ENCODE data around the gene POLG2. TPM values are rescaled to one million over a fixed set of nuclear protein-coding genes. Genes with fewer than 3 reads are reported as not detected.
A peak's percentile ranks its signal among the peaks of the same experiment; 100 is the strongest.

The POLG2 gene
- total RNA-seq, 1 experiment from 2014 or later = 51.5 TPM

DNA sequence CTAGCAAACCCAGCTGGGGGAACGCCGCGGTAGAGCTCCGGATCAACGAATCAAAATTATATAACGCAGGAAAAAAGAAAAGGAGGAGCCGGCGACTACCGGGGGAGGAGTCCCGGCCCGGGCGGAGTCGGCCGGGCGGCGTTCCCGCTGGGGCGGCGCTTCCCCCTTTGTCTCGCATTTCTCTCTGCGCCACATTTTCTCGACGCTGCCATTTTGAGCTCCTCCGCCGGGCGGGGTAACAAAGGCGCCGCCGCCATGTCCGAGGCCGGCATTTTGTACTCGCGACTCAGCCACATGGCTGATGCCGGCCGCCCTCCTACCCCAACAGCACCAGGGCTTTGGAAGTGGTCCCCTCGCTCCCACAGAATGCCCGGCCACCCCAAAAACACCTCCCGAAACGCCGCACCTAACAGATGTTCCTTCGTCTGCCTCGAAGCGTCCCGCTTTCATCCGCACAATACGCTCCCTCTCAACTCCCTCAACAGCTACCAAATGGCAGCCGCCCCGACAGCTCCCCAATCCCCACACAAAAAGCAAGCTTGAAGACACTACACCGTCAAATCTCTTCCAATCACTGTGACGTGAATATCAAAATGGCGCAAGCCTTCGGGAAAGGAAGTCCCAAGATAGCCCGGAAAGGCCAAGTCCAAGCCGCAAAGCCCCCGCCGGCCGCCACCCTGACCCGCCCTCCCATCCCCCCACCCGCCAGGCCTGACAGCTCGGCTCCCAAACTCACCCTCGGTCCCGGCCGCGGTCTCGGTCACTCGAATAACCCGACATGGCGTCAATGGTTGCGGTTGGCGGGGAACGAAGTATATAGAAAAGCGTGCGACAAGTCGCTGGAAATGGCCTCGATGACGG is 8.7 kb upstream of the POLG2 start:
- H3K4me2 ChIP-seq (ENCODE audit: low read length) = peak overlapping the region; percentile 87
- peak overlapping the region; percentile 93 to 95 for H3K4me3 ChIP-seq (replicated peaks in 1 of 2; ENCODE audit: low read depth in 1 of 2, low read length in 2 of 2)
- TSS peak; percentile 37 for BruUV-seq (replicated peaks)
- peaks cover 56% of the 10 kb centered on the region; the same call in 1 of the 2 replicates for H4K20me1 ChIP-seq (ENCODE audit: insufficient read depth)
- RAD21 ChIA-PET (ENCODE audit: low non-redundant PET in 1 of 2, low total read pairs in 2 of 2, uncharacterized antibody in 2 of 2, unreplicated experiment in 2 of 2) = no interaction called here
- H3K9ac ChIP-seq (ENCODE audit: low read length) = peak overlapping the region; percentile 99
- H3K27me3 ChIP-seq (ENCODE audit: insufficient read depth, low read length) = no peaks in the 10 kb centered on the region
- DNase-seq (ENCODE audit: low read depth, low spot score) (peak; percentile 59), ATAC-seq (peak; percentile 39)
- H3K79me2 ChIP-seq (ENCODE audit: insufficient read depth, low read length) = peaks cover 94% of the 10 kb centered on the region
- peaks cover 12 to 38% of the 10 kb centered on the region in 2 experiments for H3K4me1 ChIP-seq (ENCODE audit: control insufficient read depth in 1 of 2, insufficient read depth in 2 of 2, low read length in 2 of 2)
- H2AFZ ChIP-seq (ENCODE audit: low read depth, low read length, poor library complexity, severe bottlenecking) = no peak overlapping the region
- POLR2A ChIA-PET = interaction anchor here (0.5 to 3.1 kb wide), 34 partner anchors 8 to 663 kb away, joined by 3 to 119 read pairs (median 4); partner anchors contain the start of genes POLG2 and SMARCD2
- peak overlapping the region; percentile 90 for H3K27ac ChIP-seq (ENCODE audit: low read depth, low read length)
- peaks cover 61 to 71% of the 10 kb centered on the region in 2 experiments for H3K36me3 ChIP-seq (ENCODE audit: control insufficient read depth in 1 of 2, insufficient read depth in 2 of 2, low read length in 2 of 2)
- intact Hi-C loops (cut with micrococcal nuclease) = loop anchor here (1.0 to 5.0 kb wide), 2 partner anchors 8 to 142 kb away; partner anchors contain the start of gene POLG2
- CTCF ChIA-PET = interaction anchor here (1.2 to 2.3 kb wide), 4 partner anchors 8 to 224 kb away, joined by 3 to 14 read pairs (median 8); partner anchors contain the start of gene POLG2
- no peaks in the 10 kb centered on the region for H3K9me3 ChIP-seq (ENCODE audit: control insufficient read depth in 1 of 2, insufficient read depth in 1 of 2, low read depth in 1 of 2, low read length in 2 of 2)
- no peaks in the 10 kb centered on the region for H3K9me2 ChIP-seq (ENCODE audit: insufficient read depth)
- TF ChIP-seq ELF1 (IDR thresholded peaks at IDR 0.05; ENCODE audit: borderline replicate concordance, low read depth) (no peak), EZH2 (IDR thresholded peaks at IDR 0.05) (no peak), SP1 (IDR thresholded peaks at IDR 0.05; ENCODE audit: low read depth) (no peak; the same call in 1 of the 2 replicates), JUND (IDR thresholded peaks at IDR 0.05) (no peak), SRF (IDR thresholded peaks at IDR 0.05; ENCODE audit: low read depth) (no peak), FOSL1 (IDR thresholded peaks at IDR 0.05; ENCODE audit: low read depth) (no peak), POLR2AphosphoS5 (IDR thresholded peaks at IDR 0.05; ENCODE audit: low read depth, low read length) (peak; percentile 79), EGR1 (IDR thresholded peaks at IDR 0.05; ENCODE audit: low read depth) (peak; percentile 53; the same call in 1 of the 2 replicates), ZNF274 (IDR thresholded peaks at IDR 0.05; ENCODE audit: low read depth, low read length) (no peak), YY1 (IDR thresholded peaks at IDR 0.05; ENCODE audit: extremely low read depth, insufficient replicate concordance, low read depth, low read length) (peak; percentile 97), EZH2phosphoT487 (IDR thresholded peaks at IDR 0.05; ENCODE audit: borderline replicate concordance) (no peak), TCF7L2 (IDR thresholded peaks at IDR 0.05; ENCODE audit: borderline replicate concordance, extremely low read depth, insufficient read depth, insufficient read length) (peak; percentile 96), CBX3 (IDR thresholded peaks at IDR 0.05; ENCODE audit: low read depth) (no peak), SIN3A (IDR thresholded peaks at IDR 0.05; ENCODE audit: low read depth) (peak; percentile 49; the same call in 1 of the 2 replicates), RAD21 (IDR thresholded peaks at IDR 0.05; ENCODE audit: low read depth) (no peak), POLR2A (IDR thresholded peaks at IDR 0.05; ENCODE audit: borderline replicate concordance, extremely low read depth, insufficient read depth, insufficient read length) (no peak), ZFX (IDR thresholded peaks at IDR 0.05) (peak; percentile 61; the same call in 1 of the 2 replicates)
- TF ChIP-seq, protein P1, sequence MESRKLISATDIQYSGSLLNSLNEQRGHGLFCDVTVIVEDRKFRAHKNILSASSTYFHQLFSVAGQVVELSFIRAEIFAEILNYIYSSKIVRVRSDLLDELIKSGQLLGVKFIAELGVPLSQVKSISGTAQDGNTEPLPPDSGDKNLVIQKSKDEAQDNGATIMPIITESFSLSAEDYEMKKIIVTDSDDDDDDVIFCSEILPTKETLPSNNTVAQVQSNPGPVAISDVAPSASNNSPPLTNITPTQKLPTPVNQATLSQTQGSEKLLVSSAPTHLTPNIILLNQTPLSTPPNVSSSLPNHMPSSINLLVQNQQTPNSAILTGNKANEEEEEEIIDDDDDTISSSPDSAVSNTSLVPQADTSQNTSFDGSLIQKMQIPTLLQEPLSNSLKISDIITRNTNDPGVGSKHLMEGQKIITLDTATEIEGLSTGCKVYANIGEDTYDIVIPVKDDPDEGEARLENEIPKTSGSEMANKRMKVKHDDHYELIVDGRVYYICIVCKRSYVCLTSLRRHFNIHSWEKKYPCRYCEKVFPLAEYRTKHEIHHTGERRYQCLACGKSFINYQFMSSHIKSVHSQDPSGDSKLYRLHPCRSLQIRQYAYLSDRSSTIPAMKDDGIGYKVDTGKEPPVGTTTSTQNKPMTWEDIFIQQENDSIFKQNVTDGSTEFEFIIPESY (IDR thresholded peaks at IDR 0.05; ENCODE audit: extremely low read depth, insufficient replicate concordance, low read length) = no peak
- TF ChIP-seq, protein P2, sequence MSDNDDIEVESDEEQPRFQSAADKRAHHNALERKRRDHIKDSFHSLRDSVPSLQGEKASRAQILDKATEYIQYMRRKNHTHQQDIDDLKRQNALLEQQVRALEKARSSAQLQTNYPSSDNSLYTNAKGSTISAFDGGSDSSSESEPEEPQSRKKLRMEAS (IDR thresholded peaks at IDR 0.05) = peak; percentile 85
- TF ChIP-seq, protein P3, sequence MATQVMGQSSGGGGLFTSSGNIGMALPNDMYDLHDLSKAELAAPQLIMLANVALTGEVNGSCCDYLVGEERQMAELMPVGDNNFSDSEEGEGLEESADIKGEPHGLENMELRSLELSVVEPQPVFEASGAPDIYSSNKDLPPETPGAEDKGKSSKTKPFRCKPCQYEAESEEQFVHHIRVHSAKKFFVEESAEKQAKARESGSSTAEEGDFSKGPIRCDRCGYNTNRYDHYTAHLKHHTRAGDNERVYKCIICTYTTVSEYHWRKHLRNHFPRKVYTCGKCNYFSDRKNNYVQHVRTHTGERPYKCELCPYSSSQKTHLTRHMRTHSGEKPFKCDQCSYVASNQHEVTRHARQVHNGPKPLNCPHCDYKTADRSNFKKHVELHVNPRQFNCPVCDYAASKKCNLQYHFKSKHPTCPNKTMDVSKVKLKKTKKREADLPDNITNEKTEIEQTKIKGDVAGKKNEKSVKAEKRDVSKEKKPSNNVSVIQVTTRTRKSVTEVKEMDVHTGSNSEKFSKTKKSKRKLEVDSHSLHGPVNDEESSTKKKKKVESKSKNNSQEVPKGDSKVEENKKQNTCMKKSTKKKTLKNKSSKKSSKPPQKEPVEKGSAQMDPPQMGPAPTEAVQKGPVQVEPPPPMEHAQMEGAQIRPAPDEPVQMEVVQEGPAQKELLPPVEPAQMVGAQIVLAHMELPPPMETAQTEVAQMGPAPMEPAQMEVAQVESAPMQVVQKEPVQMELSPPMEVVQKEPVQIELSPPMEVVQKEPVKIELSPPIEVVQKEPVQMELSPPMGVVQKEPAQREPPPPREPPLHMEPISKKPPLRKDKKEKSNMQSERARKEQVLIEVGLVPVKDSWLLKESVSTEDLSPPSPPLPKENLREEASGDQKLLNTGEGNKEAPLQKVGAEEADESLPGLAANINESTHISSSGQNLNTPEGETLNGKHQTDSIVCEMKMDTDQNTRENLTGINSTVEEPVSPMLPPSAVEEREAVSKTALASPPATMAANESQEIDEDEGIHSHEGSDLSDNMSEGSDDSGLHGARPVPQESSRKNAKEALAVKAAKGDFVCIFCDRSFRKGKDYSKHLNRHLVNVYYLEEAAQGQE (IDR thresholded peaks at IDR 0.05; ENCODE audit: low read depth) = no peak
- TF ChIP-seq, protein P4, sequence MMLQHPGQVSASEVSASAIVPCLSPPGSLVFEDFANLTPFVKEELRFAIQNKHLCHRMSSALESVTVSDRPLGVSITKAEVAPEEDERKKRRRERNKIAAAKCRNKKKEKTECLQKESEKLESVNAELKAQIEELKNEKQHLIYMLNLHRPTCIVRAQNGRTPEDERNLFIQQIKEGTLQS (IDR thresholded peaks at IDR 0.05) = no peak; the same call in 1 of the 2 replicates
